Thyroid gland (tissue), 4 donors: ENCODE data around the gene USP3. TPM values are rescaled to one million over a fixed set of nuclear protein-coding genes. Genes with fewer than 3 reads are reported as not detected.
A peak's percentile ranks its signal among the peaks of the same experiment; 100 is the strongest.

Experiments used
- DNase-seq, 2 donors: peaks; one replicate each; pipeline ENCODE4 v3.0.0-alpha.2; 2019
- H3K27ac ChIP-seq, 3 donors: fragments of 200-600 bp; sonication (generic); 1 replicate in 2 of 3; 2 replicates in 1 of 3; pipeline ENCODE4 v1.5.1; 2016 to 2019; ENCODE audit warnings: mild to moderate bottlenecking in 1 of 3, moderate library complexity in 1 of 3
- H3K27me3 ChIP-seq: fragments of 200-600 bp; sonication (generic); one replicate; pipeline ENCODE4 v1.5.1; 2019
- H3K36me3 ChIP-seq, 2 donors: fragments of 200-600 bp; sonication (generic); one replicate each; pipeline ENCODE4 v1.5.1; 2016 to 2019
- H3K4me1 ChIP-seq, 2 donors: fragments of 200-600 bp; sonication (generic); one replicate each; pipeline ENCODE4 v1.5.1; 2017 to 2019
- H3K4me3 ChIP-seq, 3 donors: fragments of 200-600 bp; sonication (generic); replicated peaks in 1 of 3; 1 replicate in 2 of 3; 2 replicates in 1 of 3; pipeline ENCODE4 v1.5.1; 2016; ENCODE audit warnings: mild to moderate bottlenecking in 1 of 3
- H3K9me3 ChIP-seq: fragments of 200-600 bp; sonication (generic); one replicate; pipeline ENCODE4 v1.5.1; 2017
- POLR2A ChIP-seq, 2 donors: fragments of 450-650 bp; IDR thresholded peaks; one replicate each; pipeline ENCODE4 v1.6.1; 2017; ENCODE audit warnings: antibody characterized with exemption in 2 of 2, mild to moderate bottlenecking in 2 of 2, moderate library complexity in 1 of 2
- WGBS, 2 donors: methylation state at CpG; one replicate each; pipeline ENCODE4 v1.1.5; 2017; 5-methylcytosine and 5-hydroxymethylcytosine counted together
- intact Hi-C: fragments of 100-400 bp; cut with DNase I; formaldehyde crosslinking; loops from one replicate; pipeline ENCODE4 v1.15.1; 2023
- total RNA-seq, 4 donors: library from RNA; depleted of rRNA; stranded (reverse); fragments of >200 nt; gene quantifications; one replicate each; pipeline ENCODE4 v1.2.3, GENCODE V29; 2016
- TF ChIP-seq, protein P1 (sequence below), 6 experiments: fragments of 200-600 bp in 3 of 6; fragments of 450-650 bp in 3 of 6; sonication (generic) in 3 of 6; IDR thresholded peaks; one replicate each; pipeline ENCODE4 v1.5.1; 2016 to 2019; ENCODE audit warnings: antibody characterized with exemption in 6 of 6, mild to moderate bottlenecking in 2 of 6, inconsistent platforms in 1 of 6, moderate library complexity in 1 of 6

The USP3 gene
- total RNA-seq, 4 donors from 2014 or later, result 42.9 to 82.2 (median 53.7) TPM

DNA sequence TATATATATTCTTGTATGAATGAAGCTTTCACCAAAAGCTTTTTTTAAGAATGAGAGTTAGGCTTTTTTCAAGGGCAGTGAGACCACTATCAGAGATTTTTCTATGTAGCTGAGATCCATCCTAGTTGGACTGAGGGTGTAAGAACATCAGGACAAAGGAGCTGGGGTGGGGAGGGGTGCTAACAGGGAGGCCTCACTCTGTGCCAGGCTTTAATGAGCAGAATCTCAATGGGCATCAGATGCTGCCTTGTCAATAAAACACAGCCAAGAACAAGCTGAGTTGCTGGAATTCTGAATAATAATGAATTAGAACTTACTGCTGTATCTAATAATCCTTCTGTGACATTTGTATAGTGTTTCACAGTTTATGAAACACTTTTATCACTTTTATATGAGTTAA is 41.4 kb upstream of the USP3 start:
- H3K27ac ChIP-seq, result no peak overlapping the region
- no peak overlapping the region for H3K4me3 ChIP-seq
- intact Hi-C loops, result loop anchor here (10.0 kb wide), 1 partner anchor 602 kb away; no protein-coding TSS in a partner anchor
- DNase-seq, result no peak
- H3K36me3 ChIP-seq, result no peaks in the 10 kb centered on the region
- H3K9me3 ChIP-seq, result no peaks in the 10 kb centered on the region
- TF ChIP-seq POLR2A (IDR thresholded peaks at IDR 0.05), result no peak
- TF ChIP-seq, protein P1, sequence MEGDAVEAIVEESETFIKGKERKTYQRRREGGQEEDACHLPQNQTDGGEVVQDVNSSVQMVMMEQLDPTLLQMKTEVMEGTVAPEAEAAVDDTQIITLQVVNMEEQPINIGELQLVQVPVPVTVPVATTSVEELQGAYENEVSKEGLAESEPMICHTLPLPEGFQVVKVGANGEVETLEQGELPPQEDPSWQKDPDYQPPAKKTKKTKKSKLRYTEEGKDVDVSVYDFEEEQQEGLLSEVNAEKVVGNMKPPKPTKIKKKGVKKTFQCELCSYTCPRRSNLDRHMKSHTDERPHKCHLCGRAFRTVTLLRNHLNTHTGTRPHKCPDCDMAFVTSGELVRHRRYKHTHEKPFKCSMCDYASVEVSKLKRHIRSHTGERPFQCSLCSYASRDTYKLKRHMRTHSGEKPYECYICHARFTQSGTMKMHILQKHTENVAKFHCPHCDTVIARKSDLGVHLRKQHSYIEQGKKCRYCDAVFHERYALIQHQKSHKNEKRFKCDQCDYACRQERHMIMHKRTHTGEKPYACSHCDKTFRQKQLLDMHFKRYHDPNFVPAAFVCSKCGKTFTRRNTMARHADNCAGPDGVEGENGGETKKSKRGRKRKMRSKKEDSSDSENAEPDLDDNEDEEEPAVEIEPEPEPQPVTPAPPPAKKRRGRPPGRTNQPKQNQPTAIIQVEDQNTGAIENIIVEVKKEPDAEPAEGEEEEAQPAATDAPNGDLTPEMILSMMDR (IDR thresholded peaks at IDR 0.05), result no peak
- H3K4me1 ChIP-seq, result no peaks in the 10 kb centered on the region
- no peaks in the 10 kb centered on the region for H3K27me3 ChIP-seq

DNA sequence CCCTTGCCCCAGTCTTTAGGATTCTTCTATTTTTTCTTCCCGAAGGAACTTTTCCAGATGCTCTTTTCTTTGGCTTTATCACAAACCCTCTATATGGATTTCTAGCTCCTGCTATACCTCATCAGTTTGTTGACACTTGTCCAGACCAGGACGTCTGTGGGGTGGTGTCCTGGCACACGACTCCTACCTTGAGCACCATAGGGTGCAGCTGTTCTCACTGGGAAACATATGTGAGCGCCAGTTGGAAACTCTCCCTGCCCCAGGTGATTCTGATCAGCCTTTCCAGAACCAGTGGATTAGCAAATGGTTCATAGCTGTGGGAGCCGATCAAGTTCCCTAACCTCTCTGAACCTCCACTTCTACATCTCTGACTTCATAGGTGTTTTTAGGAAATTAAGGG is 40.6 kb upstream of the USP3 start:
- Histone ChIP-seq H3K9me3 (no peaks in the 10 kb centered on the region), H3K4me3 (no peak overlapping the region), H3K4me1 (no peaks in the 10 kb centered on the region), H3K27me3 (no peaks in the 10 kb centered on the region), H3K36me3 (no peaks in the 10 kb centered on the region), H3K27ac (no peak overlapping the region)
- intact Hi-C loops, result loop anchor here (10.0 kb wide), 1 partner anchor 601 kb away; no protein-coding TSS in a partner anchor
- no peak for TF ChIP-seq POLR2A (IDR thresholded peaks at IDR 0.05)
- TF ChIP-seq, protein P1 (IDR thresholded peaks at IDR 0.05), result no peak
- WGBS, 2 donors, result 71 to 85% methylated on average over 5 of the region's 5 CpGs
- no peak for DNase-seq

DNA sequence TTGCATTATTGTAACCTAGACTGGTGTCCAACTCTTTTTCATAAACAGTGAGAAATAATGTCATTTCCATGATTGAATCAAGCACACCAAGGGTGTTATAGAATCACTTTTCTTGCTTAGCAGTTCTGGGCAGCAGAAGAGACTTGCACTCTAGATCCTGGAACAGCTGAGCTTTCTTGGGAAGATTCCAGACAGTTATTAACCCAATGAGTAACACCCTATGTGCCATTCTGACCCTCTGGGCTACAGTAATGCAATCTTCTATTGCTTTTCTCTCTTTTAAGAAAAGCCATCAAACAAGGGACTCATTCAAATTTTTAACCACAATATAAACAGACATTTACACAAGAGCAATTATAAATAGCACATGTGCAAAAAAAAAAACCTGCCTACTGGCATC is 39.3 kb upstream of the USP3 start:
- intact Hi-C loops, result loop anchor here (10.0 kb wide), 1 partner anchor 600 kb away; no protein-coding TSS in a partner anchor
- Histone ChIP-seq H3K4me3 (no peak overlapping the region), H3K4me1 (no peaks in the 10 kb centered on the region), H3K36me3 (no peaks in the 10 kb centered on the region), H3K27ac (no peak overlapping the region), H3K27me3 (no peaks in the 10 kb centered on the region), H3K9me3 (no peaks in the 10 kb centered on the region)
- DNase-seq, result no peak
- no peak for TF ChIP-seq POLR2A (IDR thresholded peaks at IDR 0.05)
- TF ChIP-seq, protein P1 (IDR thresholded peaks at IDR 0.05), result no peak

DNA sequence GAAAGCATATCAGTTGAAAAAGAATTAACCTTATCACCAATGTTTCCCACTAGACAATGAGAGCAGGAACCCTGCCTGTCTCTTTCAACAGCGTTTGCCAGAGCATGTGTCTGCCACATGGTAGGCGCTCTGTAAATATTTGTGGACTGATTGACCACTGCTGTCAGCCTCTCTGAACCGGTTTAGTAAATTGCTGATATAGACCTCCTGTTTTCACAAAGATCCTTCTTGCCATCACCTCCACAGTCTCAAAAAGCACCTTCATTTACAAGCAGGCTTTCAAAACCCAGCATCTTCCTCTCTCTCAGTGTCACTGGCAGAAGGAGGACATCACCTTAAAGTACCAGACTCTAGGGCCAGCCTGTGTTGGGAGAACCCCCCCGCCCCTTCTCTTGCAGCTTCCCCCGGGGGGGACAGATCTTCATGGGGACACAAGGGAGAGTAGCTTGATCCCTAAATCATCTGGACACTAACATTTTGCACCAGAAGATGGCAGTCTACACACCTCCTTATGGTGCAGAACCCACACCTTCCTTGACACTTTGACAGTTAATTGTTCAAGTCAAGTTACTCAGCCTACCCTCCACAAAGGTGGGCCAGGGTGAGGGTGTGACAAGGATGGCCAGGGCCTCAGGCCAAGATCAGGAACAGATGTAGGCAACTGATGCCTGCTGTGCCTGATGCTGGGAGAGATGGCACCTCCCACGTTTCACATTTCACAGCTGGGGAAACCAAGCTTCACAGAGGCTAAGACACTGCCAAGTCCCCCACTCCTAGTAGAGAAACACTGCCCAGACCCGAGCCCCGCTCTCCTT is 37.8 kb upstream of the USP3 start:
- Histone ChIP-seq H3K27me3 (no peaks in the 10 kb centered on the region), H3K4me1 (no peaks in the 10 kb centered on the region), H3K4me3 (no peak overlapping the region), H3K27ac (no peak overlapping the region), H3K36me3 (no peaks in the 10 kb centered on the region), H3K9me3 (no peaks in the 10 kb centered on the region)
- TF ChIP-seq POLR2A (IDR thresholded peaks at IDR 0.05), result no peak
- TF ChIP-seq, protein P1 (IDR thresholded peaks at IDR 0.05), result peak; percentile 23 to 73 (median 50)
- WGBS, 2 donors, result 25 to 34% methylated on average over 8 of the region's 8 CpGs
- DNase-seq, result peak in 1 of 2 donors; percentile 7
- intact Hi-C loops, result loop anchor here (10.0 kb wide), 1 partner anchor 598 kb away; no protein-coding TSS in a partner anchor

DNA sequence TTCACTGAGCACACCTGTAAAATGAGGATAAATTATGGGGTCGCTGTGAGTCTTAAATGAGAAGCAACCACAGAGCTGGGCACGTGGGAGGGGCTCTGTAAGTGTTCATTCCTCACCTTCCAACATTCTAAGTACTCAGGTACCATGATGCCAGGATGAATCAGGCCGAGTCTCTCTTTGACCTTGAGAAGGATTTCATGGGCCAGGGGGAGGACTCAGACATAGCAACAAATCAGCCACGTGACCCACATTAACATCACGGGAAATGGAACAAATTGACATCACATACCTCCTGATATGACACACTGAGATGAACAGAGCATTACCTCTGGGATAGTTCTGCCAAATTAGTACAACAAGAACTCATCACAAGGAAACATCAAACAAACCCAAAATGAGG is 35.2 kb upstream of the USP3 start:
- no peak overlapping the region for H3K27ac ChIP-seq
- no peaks in the 10 kb centered on the region for H3K36me3 ChIP-seq
- H3K4me1 ChIP-seq, result peaks cover 0 to 7% of the 10 kb centered on the region in 2 donors
- 82 to 87% methylated on average over 5 of the region's 5 CpGs for WGBS, 2 donors
- no peaks in the 10 kb centered on the region for H3K9me3 ChIP-seq
- no peak for TF ChIP-seq POLR2A (IDR thresholded peaks at IDR 0.05)
- TF ChIP-seq, protein P1 (IDR thresholded peaks at IDR 0.05), result no peak
- H3K4me3 ChIP-seq, result no peak overlapping the region
- no peaks in the 10 kb centered on the region for H3K27me3 ChIP-seq
- no peak for DNase-seq
- intact Hi-C loops, result loop anchor here (10.0 kb wide), 1 partner anchor 596 kb away; no protein-coding TSS in a partner anchor
